ENCODE results near the gene RBCK1.
A peak's percentile ranks its signal among the peaks of the same experiment; 100 is the strongest.
"Not testable (repeated sequence)": the region's sequence is repeated elsewhere in the genome, so short reads cannot be mapped to it uniquely, and the experiment has no call there.

The RBCK1 gene

DNA sequence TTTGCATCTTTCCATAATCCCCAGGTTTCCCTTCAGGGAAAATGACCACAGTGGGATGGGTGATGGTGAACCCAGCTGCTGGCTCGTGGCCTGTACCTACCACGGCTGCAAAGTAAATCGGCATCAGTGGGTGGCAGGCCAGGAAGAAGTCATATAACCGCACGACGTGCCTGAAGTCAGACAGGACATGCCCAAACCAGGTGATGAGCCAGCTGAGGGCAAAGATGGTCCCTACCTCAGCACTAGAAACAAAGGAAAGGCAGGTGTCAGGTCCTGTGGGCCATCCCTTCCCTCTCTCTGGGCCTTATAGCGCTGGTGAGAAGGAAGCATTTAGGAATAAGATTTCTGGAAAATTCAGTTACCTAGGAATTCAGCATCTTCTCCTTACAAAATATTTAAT is 32.0 kb downstream of the RBCK1 start:
- no peak for DNase-seq

DNA sequence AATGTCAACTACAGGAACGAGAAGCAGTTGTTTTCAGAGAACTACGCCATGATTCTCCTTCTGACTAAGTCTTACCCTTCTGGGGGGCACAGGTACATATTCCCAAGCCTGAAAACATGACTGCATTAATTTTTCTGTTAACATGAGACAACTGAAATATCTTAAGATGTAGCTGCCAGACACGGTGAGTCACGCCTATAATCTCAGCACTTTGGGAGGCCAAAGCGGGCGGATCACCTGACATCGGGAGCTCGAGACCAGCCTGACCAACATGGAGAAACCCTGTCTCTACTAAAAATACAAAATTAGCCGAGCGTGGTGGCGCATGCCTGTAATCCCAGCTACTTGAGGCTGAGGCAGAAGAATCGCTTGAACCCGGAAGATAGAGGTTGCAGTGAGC is 32.5 kb downstream of the RBCK1 start:
- no peak for DNase-seq

DNA sequence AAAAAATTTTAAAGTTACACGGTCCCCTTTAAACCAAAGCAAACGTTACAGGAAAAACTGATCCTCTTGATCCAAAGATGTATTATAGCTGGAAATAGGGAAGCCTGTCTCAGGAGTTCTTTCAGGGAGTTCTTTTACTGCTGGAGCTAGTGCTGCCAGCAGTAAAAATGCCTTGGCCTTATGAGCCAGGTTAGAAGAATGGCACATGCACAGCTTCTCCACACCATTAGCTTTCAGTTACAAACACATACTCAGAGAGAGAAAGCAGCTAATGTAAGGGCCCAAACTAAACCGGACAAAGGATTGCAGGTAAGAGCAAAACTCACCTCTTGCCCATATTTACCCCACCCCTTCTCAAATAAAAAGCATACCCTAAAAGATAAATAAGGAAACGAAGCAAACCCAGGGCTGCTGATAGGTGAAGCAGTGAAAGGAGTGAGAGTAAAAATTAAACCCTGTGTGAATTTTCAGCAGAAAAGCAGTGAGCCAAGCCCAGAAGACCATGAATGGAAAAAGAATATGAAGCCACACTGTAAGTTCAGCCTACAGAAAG is 35.2 kb downstream of the RBCK1 start:
- DNase-seq = no peak

DNA sequence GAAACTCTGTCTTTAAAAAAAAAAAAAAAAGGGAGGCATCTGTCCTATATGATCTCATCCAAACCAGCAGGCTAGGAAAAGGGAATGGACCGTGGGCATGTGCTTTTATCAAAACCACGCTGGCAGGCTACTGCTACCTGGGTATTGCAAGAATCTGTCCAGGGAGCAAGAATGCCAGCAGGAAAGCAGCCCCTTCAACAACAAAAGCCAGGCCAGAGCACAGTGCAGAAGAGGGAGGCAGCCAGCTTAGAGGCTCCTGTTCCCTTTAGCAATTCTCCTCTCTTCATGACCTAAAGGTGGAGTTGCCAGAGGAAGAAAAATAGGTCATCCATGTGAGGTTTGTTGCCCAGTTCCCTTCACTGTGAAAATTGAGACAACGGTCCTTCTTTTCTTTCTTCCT is 36.0 kb downstream of the RBCK1 start:
- no peak for DNase-seq

DNA sequence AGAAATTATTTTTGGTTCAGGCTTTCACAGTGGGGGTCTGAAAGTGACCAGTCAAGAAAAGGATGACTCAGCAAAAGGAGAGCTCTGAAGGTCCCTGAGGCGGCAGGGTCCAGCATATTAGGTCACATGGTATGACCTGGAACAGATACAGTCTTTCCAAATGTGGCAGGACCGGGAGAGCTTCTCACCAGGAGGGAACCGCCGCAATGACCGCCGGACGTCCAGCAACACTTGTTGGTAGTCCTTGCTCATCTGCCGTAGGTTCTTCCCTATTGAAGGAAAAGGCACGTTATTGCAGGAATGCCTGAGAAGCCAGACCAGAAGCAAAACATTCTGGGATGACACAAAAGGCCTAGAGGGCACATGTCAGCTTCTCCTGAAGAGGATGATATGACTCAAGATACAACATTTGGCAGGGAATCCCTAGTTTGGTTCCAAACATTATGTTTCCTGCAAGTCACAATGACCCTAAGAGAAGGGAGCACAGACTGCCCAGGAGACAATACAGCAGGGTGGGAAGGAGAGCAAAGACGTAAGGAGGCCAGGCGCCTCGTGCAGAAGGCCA is 36.8 kb downstream of the RBCK1 start:
- DNase-seq = no peak

DNA sequence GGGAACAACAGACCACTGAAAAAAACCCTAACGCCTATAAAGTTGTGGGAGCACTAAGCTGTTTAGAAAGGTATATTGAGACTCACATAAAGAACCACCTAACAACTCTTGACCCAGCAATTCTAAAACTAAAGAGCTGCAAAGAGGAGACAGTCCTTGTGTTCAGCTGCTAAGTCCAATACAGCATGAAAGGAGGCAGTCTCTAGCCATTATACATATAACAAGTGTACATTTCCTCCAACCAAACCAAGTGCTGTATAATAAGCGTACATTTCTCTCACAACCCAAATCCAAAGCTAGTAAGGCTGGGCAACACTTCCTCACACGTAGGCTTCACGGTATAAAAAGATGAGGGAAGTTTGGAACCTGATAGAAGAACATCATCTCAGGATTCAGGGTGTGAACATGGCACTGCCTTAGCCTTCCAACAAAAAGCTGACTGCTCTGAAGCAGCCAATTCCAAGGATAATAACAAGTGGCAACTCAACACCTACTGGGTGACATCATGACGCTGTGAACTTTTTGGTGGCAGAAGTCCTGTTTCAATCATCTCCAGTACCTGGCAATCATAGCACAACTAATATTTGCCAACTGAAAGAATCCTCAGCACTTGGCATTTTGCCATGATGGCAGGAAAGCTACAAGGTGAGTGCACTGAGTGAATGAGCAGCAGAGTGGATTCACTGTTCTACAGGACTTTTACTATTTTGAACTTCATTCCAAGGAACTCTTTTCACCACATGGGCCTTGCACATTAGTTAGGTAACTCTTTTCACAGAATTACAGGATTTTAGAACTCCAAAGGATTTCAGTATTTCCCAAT is 37.6 kb downstream of the RBCK1 start:
- DNase-seq = no peak

DNA sequence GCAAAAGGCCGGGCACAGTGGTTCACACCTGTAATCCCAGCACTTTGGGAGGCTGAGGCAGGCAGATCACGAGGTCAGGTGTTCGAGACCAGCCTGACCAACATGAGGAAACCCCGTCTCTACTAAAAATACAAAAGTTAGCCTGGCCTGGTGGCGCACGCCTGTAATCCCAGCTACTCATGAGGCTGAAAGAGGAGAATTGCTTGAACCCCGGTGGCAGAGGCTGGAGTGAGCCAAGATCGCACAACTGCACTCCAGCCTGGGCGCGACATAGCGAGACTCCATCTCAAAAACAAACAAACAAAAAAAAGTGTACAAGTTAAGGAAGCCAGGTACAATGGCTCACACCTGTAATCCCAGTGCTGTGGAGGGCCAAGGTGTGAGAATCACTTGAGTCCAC is 43.9 kb downstream of the RBCK1 start:
- DNase-seq = not testable (repeated sequence)

DNA sequence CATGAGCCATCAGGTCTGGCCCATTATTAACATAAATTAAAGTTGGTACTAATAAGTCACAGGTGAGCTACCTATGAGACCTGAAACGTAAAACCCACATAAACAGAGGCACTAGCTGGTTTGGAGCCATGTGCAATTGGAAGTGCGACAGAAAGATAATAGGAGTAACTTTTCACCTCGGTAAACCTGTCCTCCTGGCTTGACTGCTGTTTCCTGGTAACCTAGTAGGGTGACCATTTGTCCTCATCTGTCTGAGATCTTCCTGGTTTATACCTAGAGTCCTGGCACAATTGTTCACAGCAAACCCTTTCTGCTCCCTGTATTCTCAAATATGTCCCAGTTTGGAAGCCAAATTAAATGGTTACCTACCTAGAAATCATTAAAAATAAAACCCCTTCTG is 46.9 kb downstream of the RBCK1 start:
- no peak for DNase-seq

DNA sequence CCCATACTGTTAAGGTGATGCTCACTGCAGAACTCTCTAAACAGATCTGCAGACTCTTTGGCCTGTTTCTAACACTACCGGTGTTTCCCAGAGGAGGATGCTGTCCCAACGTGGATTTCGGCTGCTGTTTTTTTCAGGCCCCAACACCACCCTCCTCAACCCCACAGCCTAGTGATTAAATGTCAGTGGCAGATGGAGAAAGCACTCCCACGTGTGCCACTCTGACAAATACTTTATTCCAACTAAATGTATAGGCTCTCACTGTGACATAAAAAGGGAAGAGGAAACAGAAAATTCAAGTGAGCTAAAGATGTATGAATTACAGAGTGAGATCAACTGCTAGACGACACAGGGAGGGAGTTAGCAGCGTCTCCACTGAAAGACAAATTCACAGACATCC is 50.7 kb downstream of the RBCK1 start:
- no peak for DNase-seq

DNA sequence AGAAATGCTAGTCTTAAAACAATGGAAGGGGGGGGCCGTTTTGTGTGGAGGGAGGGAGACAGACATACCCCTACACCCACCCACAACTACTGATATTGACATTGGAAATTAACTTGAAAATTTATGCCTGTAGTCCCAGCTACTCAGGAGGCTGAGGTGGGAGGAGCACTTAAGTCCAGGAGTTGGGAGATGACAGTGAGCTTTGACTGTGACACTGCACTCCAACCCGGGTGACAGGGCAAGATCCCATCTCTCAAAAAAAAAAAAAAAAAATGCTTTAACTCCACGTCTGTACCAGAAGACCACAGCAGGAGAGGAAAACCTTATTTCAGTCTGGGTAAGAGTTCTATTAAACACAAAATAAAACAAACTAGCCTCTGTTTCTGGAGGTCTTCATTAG is 52.1 kb downstream of the RBCK1 start:
- DNase-seq = no peak

DNA sequence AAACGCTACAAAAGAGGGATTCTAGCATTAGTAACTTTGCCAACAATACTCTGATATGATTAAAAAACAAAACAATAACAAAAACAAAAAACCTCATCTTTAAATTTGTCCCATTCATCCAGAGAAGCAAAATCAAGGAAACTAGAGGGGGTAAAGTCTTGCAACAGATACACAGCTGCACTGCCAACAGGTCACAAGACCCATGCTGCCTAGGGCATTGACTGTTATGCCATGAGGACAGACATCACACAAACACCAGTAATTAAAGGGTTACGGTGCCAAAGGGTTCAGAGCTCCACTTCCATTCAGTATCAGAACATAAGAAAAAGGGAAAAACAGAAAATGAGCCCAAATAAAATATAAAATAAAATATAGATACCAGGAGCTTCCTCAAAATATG is 52.6 kb downstream of the RBCK1 start:
- no peak for DNase-seq

DNA sequence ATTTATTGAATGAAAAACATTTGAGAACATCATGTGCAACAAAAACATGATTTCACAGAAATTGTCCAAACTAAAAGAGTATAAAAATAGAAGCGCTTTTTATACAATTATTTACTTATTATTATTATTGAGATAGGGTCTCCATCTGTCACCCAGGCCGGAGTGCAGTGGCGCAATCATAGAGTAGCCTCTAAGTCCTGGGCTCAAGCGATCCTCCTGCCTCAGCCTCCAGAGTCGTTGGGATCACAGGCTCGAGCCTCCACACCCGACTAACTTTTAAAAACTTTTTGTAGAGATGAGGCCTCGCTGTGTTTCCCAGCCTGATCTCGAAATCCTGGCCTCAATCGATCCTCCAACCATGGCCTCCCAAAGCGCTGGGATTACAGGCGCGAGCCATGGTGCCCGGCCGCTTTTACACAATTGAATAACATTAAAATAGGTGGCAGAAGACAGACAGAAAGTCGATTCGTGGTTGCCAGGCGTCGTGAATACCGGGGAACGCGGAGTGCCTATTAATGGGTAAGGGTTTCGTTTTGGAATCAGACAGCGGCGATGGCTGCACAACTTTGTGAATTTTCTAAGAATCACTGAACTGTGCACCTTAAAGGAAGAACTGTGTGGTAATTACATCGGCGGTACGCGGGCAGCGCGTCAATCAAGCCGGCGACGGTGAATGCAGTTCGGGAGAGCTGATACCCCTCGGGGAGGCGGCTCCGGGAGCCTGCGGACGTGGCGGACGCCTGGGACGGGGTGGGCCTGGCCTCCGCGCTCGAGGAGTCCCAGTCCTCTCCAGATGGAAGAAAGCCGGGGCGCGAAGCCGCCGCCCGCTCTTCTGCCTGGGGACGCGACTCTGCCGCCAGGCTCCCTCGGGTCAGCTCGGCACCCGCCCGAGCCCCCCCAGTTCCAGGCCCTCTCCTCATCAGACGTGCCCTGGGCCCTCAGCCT is 53.4 kb downstream of the RBCK1 start:
- DNase-seq = no peak

DNA sequence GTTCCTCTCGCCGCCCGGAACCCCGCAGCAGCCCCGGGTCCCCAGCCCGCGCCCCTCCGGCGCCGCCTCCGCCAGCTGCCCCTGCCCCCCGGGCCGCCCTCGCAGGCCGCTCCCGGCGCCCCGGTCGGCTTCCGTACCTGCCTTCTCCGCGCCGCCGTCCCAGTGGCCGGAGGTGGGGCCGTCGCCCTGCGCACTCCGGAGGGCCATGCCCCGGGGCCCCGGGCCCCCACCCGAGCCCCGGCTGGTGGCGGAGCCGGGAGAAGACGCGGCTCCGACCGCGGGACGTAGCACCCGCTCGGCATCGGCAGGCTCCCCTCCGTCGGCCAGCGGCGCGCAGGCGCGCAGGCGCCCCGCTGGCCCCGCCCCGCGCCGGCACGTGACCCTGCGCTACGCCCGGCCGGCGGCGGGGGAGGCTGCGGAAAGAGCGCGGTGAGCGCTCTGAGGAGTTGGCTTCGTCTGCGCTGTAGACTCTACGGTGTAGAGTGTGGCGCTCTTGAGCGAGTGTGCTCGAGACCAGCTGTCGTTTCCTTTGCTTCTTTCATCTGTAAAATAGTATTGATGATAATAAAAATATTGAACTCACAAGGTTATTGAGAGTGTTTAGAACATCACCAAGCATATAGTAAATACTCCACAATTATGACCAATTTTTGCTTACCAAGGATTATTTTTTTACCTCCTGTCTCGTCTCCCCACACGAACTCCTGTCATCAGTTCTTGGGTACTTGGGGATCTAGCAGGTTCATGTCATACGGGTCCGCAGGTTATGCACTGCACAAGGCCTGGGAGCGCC is 54.3 kb downstream of the RBCK1 start, which contains the start of gene TBC1D20:
TSS of gene TBC1D20 (minus strand) at position 335 of the 793 bp plus-strand sequence. CDS start at position 207, 128 bp downstream.
- DNase-seq = peak; percentile 50

DNA sequence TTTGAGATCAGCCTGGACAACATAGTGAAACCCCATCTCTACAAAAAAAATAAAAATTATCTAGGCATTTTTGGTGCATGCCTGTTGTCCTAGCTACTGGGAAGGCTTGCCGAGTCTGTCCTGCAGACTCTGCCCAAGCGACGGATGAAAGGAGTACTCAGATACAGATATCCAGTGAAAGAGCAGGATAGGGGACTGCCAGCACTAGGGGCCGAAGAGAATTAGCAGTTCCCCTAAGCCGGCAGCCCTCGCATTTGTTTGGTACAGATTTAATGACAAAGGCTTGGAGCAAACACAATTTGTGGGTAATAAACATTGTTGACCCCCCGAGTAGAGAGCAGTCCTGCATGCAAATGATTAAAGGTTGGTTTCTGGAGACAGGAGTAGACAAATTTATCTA is 59.7 kb downstream of the RBCK1 start:
- DNase-seq = no peak

DNA sequence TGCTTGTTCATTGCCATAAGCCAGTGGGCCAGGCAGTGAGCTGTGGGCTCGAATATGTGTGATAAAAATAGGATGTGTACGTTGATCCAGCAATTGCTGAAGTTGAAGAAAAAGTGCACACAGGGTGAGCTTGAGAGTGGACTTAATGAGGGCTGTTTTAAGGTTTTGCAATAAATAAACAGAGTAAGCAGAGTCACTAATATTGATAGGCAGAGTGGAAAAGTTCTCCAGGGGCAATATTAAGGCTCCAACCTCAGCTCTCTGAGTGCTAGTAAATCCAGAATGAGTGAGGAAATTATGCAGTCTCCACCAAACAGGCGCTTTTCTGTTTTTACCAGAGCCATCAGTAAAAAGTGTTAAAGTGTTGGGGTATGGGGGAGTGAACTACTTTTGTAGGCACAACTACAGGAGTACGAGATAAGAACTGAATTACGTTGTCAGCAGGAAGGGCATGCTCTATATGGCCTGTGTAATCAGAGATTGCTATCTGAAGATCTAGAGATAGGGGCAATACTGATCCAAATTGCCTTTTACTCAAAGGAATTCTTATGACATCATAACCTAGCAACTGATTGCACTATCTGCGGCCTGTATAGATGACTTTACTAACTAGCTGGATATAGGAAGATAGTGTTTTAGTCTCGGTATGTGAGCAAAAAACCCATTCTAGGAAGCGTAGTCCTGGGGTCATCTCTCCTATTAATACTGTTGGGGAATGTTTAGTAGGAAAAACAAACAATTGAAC is 61.8 kb downstream of the RBCK1 start:
- no peak for DNase-seq

DNA sequence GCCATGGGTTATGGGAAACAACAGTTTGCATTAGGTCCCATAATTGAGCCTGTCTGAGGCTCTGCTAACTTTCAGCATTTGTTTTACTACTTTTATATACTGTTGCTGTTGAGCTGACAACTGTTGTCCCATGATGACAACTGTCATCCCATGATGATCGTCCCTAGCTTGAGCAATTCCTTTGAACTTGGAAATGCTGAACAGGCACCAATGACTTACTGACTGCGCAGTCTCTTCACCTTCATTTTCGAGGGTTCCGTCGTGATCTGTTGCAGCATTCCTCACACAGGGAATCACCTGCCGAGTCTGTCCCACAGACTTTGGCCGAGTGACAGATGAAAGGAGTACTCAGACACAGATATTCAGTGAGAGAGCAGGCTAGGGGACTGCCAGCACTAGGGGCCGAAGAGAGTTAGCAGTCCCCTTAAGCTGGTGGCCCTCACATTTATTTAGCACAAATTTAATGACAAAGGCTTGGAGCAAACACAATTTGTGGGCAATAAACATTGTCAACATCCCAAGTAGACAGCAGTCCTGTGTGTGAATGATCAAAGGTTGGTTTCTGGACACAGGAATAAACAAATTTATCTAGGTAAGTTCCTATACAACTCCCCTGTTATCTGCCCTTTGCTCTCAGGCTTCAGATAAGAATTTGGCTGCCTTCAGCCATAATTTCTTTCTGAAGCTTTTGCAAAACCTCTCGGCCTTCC is 64.2 kb downstream of the RBCK1 start:
- no peak for DNase-seq

DNA sequence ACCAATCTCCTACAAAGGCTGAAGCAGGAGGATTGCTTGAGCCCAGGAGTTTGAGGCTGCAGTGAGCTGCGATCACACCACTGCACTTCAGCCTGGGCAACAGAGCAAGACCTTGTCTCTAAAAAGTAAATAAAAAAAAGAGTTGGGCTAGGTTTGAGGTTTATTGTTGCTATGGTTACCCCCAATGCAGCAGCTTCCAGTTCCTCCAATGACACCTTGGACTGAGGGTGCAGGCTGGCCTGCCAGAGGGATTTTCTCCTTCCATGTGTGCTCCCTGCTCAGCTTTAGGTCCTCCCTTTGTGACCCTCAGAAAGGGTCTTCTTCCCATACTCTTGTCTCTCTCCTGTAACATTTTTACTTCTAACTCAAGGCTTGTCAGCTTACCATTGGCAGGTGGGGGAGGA is 64.8 kb downstream of the RBCK1 start:
- DNase-seq = no peak

DNA sequence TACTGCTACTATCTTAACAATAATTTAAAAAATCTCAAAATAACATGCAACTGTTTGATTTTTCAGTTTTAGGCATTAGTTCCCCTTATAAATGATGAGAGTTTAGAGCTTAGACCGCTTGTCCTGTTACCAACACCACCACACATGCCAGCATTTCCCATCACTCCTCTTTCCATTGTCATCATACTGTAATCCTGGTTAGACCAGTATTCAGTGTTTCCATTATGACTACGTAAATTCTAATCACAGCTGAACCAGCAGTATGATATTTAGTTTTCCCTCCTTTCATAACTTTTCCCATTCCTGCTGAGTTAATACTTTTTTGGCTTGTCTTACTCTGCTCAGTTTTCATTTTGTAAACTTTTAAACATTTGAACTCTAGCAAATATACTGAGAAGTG is 66.5 kb downstream of the RBCK1 start:
- no peak for DNase-seq

DNA sequence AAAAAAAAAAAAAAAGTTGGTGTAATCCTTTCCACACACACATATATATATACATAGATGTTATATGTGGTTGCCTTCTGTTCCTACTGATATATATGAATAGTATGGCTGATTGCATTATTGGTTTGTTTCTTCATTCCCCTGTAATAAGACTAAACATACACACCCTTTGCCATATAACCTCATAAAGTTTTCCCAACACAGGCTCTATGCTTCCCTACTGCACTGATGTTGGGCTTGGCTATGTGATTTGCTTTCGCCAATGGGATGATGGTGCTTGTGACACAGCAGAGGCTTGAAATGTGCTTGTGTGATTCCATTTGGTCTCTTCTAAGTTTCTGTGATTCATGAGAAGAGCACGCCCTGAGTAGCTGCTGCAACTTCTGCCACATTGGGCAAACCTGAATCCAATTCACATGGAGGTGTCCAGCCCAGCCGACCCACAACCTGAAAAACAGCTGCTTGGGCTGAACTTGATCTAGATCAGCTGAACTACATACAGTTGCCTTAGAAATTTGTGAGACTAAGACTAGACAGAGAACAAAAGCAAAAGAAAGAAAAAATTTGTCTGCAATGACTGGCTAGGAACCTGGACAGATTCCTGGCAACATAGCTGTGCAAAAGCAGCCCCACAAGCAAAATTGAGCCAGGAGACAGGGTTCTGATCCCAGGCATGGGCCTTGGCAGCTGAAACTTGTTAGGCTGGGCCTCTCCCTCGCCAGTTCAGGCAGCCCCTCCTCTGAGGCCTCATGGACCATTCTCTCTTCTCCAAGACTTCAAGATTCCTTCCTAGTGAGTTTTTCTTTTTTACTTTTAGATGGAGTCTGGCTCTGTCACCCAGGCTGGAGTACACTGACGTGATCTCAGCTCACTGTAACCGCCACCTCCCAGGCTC is 67.6 kb downstream of the RBCK1 start:
- no peak for DNase-seq

All from NCI-H1436 treated with DMSO at 0.1 percent for 48 hours (cell line).